NCI-H1436 (cell line): ENCODE data around the gene WBP2.

Experiments used
- DNase-seq: peaks from one replicate; lab custom pipeline; 2025; lab: John Stamatoyannopoulos, UW

WBP2 gene

DNA sequence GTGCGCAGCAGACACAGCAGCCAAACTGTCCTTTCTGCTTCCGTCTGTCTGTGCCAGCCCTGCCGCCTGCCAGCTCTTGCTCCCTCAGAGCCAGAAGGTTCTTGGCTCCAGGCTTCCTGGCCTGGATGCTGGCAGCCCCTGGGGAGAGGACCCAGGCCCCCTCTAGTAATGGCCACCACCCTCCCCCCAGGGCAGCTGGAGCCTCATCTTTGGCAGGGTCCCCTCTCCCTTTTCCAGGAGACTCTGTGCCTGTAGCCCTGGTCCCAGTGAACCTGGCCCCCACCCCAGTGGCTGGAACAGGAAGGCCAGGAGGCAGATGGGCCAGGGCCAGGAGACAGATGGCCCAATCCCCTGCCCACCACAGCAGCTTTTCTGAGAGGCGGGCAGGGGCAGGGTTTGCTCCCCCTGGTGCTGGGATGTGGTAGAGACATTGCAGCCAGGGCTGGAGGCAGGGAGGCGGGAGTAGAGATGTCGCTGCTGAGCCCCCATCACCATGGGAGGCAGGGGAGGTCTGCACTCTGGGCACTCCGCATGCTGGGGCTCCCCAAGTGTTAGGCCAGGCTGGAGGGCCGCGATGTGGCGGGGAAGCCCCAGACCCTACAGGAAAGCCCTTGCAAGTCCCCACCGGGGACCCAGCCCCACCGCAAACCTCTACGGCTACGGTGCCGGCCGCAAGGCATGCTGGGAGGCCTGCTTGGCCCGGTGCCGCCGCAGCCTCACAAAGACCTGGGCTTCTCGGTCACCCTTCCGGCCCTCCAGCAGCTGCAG is 27.6 kb downstream of the WBP2 start:
- DNase-seq = peak; percentile 82

DNA sequence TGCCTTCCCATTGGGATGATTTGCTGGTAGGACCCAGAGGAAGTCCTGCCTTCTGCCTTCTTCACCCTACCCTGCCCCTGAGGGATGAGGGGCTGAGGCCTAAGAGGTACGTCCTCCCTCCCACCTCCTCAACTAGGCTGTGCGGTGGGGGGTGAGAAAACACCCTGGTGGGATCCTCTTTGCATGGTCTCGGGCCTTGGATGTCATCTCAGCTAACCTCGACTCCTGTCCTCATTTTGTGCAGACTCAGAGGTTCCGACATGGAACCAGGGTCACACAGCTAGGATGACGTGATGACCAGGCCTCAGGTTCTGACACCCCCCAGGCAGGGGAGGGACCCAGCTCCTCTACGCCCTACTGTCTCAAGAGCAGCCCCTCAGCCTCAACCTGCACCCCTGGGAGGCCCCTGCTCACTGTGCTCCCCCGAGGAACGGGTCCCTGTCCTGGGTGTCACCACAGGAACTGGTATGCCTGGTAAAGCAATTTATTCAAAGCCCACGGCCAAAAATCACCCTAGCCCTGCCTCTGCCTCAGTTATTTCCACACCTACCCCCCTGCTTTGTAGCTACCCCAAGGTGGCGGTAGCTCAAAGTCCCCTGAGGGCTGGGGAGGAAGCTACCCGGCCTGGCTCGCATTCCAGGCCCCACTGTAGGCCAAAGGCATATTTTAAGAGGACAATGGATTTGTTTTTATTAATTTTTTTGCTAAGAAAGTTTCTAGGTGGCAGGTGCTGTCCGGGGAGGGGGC is 28.4 kb downstream of the WBP2 start:
- DNase-seq = no peak

DNA sequence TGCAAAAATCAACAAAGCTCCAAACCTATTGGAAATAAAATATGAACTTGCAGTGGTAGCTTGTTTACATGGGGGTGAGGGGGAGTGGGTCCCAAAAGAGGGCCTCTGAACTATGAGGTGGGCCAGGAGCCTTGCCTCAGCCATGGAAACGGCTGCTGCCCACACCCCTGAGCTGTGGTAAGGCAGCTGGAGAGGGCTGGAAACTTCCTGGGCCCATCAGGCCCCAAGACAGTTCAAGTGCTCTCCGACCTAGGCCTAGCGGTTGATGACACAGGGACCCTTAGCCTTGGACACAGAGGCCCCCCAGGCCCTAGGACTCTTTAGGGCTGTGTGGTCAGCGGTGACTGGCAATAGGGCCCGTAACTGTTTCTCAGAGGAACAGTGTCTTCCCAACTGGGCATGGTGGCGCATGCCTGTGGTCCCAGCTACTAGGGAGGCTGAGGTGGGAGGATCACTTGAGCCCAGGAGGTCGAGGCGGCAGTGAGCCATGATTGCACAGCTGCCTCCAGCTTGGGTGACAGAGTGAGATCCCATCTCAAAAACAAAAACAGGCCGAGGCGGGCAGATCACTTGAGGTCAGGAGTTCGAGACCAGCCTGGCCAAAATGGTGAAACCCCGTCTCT is 29.3 kb downstream of the WBP2 start:
- DNase-seq = no peak

DNA sequence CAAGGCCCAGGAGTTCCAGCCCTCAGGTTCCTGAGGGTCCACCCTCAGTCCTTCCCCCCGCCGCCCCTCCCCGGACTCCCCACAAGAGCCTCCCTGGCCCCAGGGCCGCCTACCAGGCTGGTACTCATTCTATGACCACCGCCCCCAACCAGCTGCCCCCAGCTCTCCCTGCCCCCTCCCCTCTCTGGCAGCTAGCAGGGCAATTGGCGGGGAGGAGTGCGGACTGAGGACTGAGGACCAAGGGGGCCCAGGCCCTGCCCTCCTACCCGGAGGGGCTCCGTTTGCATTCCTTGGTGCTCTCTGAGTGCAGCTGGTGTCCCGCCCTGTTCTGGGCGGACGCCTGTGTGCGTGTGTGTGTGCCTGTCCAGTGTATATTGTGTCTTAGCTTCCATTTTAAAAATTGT is 30.0 kb downstream of the WBP2 start:
- no peak for DNase-seq

GRCh38 chr17:75824666-75825065 is 30.5 kb downstream of the WBP2 start:
- no peak for DNase-seq

- no peak for DNase-seq
Observed at GRCh38 chr17:75824050-75824552, 31.0 kb downstream of the WBP2 start.

GRCh38 chr17:75823257-75824041 is 31.7 kb downstream of the WBP2 start:
- no peak for DNase-seq

DNA sequence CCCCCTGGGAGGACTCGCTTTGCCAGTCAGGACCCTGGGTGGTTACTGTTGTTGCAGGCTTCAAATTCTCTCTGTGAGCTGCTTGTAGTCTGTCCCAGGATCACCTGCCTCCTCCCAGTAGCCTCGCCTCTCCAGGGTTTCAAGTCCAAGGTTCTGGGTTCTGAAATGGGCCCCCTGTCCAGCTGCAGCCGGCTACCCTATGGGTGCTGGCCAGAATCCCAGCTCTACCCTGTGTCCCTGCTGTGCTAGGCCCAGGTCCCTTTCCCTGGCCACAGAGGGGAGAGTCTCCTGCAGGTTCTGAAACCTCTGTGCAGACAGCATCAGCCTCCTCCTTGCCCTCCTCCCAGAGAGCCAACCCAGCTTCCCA is 32.4 kb downstream of the WBP2 start:
- no peak for DNase-seq

GRCh38 chr17:75822119-75822799 is 32.9 kb downstream of the WBP2 start:
- peak; percentile 21 for DNase-seq

- DNase-seq = no peak
Observed at GRCh38 chr17:75821552-75821951, 33.6 kb downstream of the WBP2 start.

GRCh38 chr17:75820094-75821080 is 34.7 kb downstream of the WBP2 start:
- no peak for DNase-seq

DNA sequence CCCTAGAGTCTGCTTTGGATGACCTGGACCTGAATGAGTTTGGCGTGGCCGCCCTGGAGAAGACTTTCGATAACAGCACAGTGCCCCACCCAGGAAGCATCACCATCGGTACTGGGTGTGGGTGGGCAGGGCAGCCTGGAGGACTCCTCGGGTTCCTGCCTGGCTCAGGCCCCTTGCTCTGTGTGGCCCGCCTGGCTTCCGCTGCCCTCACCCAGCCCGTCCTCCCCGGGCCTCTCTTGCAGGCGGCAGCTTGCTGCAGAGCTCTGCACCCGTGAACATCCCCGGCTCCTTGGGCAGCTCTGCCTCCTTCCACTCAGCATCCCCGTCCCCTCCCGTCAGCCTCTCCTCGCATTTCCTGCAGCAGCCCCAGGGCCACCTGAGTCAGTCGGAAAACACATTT is 35.5 kb downstream of the WBP2 start:
- DNase-seq = no peak

DNA sequence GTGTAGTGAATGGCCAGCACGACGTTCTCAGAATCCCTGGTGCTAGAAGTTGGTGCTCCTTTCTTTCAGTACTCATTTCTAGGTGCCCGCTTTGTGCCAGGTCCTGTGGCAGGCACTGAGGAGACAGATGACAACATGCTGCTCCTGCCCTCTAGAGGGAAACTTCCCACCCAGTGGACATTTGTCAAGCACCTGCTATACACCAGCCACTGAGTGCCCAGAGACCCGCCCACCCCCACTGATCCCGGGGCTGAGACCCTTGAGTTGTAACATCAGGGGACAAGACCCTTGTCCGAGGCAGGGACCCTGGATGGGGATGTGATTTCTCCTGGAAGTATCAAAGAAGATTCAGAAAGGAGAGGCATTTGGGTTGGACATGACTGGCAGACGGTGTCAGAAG is 36.0 kb downstream of the WBP2 start:
- DNase-seq = no peak

DNA sequence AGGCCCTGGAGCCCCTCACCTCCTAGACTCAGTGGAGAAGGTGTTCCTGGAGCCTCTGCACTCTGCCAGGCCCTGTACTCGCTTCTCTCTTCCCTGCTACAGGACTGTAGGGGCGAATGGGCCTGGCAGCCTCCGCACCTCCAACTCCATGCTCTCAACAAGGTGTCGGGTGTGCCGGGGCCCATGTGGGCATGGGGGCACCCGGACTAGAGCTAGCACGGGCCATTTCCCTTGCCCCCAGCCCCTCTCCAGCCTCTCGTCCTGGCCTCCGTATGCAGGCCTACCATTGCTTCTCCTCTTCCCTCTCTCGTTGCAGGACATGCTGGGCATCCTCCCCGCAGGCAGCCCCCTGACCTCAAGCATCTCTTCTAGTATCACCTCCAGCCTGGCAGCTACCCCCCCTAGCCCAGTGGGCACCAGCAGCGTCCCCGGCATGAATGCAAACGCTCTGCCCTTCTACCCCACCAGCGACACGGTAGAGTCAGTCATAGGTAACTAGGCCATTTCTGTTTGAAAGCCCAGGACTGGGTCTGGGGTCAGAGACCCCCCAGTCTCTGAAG is 36.7 kb downstream of the WBP2 start:
- no peak for DNase-seq

- no peak for DNase-seq
Observed at GRCh38 chr17:75817571-75817970, 37.6 kb downstream of the WBP2 start.

GRCh38 chr17:75816693-75817092 is 38.4 kb downstream of the WBP2 start:
- DNase-seq = no peak

- DNase-seq = no peak
Observed at GRCh38 chr17:75815399-75815798, 39.7 kb downstream of the WBP2 start.

- DNase-seq = no peak
Observed at GRCh38 chr17:75814900-75815373, 40.2 kb downstream of the WBP2 start.

DNA sequence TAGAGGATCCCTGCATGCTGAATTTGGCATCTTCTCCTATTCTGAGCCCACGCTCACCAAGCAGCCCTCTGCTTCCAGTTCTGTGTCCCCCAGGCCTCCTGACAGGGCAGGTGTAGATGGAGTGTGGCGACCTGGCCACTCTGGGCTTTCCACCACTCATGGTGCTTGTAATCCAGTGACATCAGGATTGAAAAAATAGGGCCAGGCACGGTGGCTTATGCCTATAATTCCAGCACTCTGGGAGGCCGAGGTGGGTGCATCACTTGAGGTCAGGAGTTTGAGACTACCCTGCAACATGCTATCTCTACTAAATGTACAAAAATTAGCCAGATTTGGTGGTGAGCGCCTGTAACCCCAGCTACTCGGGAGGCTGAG is 41.1 kb downstream of the WBP2 start:
- no peak for DNase-seq
